ENCODE results near the gene PPM1B. TPM values are rescaled to one million over a fixed set of nuclear protein-coding genes. Genes with fewer than 3 reads are reported as not detected.
A peak's percentile ranks its signal among the peaks of the same experiment; 100 is the strongest.

Gene PPM1B
- total RNA-seq, 4 donors from 2014 or later, result 35.1 to 72.6 (median 61.5) TPM

- Histone ChIP-seq H3K4me3 (peak overlapping the region in 1 of 4 donors; percentile 14), H3K36me3 (no peaks in the 10 kb centered on the region), H3K9me3 (peaks cover 0 to under 1% (median 0%) of the 10 kb centered on the region in 4 donors), H3K4me1 (no peaks in the 10 kb centered on the region), H3K27ac (peak overlapping the region in 1 of 4 donors; percentile 34), H3K27me3 (no peaks in the 10 kb centered on the region)
- WGBS, 2 donors, result 28 to 33% methylated on average over 2 of the region's 2 CpGs
- no peak for DNase-seq (ENCODE audit: low spot score in 2 of 2)
- TF ChIP-seq EP300 (IDR thresholded peaks at IDR 0.05) (no peak), POLR2A (IDR thresholded peaks at IDR 0.05) (no peak), CTCF (IDR thresholded peaks at IDR 0.05) (no peak)
Observed at GRCh38 chr2:44275927-44276303, 107.2 kb downstream of the PPM1B start.

GRCh38 chr2:44277541-44277940 is 108.9 kb downstream of the PPM1B start:
- H3K4me3 ChIP-seq, result no peak overlapping the region
- 47 to 63% methylated on average over 1 of the region's 1 CpG for WGBS, 2 donors
- H3K9me3 ChIP-seq, result no peaks in the 10 kb centered on the region
- no peak for DNase-seq (ENCODE audit: low spot score in 2 of 2)
- TF ChIP-seq CTCF (IDR thresholded peaks at IDR 0.05) (no peak), POLR2A (IDR thresholded peaks at IDR 0.05) (no peak), EP300 (IDR thresholded peaks at IDR 0.05) (no peak)
- no peaks in the 10 kb centered on the region for H3K27me3 ChIP-seq
- no peaks in the 10 kb centered on the region for H3K4me1 ChIP-seq
- no peaks in the 10 kb centered on the region for H3K36me3 ChIP-seq
- H3K27ac ChIP-seq, result no peak overlapping the region

DNA sequence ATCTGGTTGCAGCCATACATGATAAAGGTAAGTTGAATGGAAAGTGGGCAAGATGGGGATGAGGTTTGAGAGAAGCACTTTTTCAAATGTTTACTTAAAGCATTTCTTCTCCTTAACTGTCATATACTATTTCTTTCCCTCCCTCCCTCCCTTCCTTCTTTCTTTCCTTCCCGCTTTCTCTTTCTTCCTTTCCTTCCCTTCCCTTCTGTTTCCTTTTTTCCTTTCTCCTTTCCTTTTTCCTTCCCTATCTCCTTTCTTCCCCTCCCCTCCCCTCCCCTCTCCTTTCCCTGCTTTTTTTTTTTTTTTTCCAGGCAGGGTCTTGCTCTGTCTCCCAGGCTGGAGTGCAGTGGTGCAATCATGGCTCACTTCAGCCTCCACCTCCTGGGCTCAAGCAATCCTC is 112.2 kb downstream of the PPM1B start:
- no peak for TF ChIP-seq EP300 (IDR thresholded peaks at IDR 0.05)
- no peak for TF ChIP-seq CTCF (IDR thresholded peaks at IDR 0.05)
- TF ChIP-seq POLR2A (IDR thresholded peaks at IDR 0.05), result no peak
- WGBS, 2 donors, result 89 to 100% methylated on average over 1 of the region's 1 CpG
- no peak overlapping the region for H3K27ac ChIP-seq

More for the DNA sequence above, 112.2 kb downstream of the PPM1B start:
- H3K36me3 ChIP-seq, result no peaks in the 10 kb centered on the region
- no peaks in the 10 kb centered on the region for H3K9me3 ChIP-seq
- no peaks in the 10 kb centered on the region for H3K4me1 ChIP-seq
- H3K4me3 ChIP-seq, result no peak overlapping the region
- no peak for DNase-seq (ENCODE audit: low spot score in 2 of 2)
- H3K27me3 ChIP-seq, result no peaks in the 10 kb centered on the region

Small RNA genes within 50 kb of the gene (small RNA-seq; reads per million reads assigned to genes)
- gene RNU6-566P, result not detected

Other genes with a start within 250 kb of the PPM1B start
- 10 to 100 TPM; 42.2 to 53.4 (median 49.7) TPM for gene LRPPRC, start 172.9 kb upstream of the PPM1B start, total RNA-seq
- gene SLC3A1, start 106.6 kb downstream of the PPM1B start, total RNA-seq, result 1 to 10 TPM in 1 of 4 donors, under 1 TPM in 3; 0.21 to 1.8 (median 0.52) TPM
- 10 to 100 TPM; 33.0 to 69.5 (median 60.2) TPM for gene PREPL, start 192.6 kb downstream of the PPM1B start, total RNA-seq
- gene CAMKMT, start 193.1 kb downstream of the PPM1B start, total RNA-seq, result 10 to 100 TPM in 1 of 4 donors, 1 to 10 TPM in 3; 8.4 to 14.1 (median 9.7) TPM